A204.1 (cell line): ENCODE results near the gene CCDC66.

Experiments
- FAIRE-seq: peaks from 2 replicates; lab custom pipeline; 2012; peaks lifted over from hg19 to GRCh38; lab: Jason Lieb, UNC

The CCDC66 gene

GRCh38 chr3:56622381-56622780 is 65.4 kb downstream of the CCDC66 start:
- no peak for FAIRE-seq

DNA sequence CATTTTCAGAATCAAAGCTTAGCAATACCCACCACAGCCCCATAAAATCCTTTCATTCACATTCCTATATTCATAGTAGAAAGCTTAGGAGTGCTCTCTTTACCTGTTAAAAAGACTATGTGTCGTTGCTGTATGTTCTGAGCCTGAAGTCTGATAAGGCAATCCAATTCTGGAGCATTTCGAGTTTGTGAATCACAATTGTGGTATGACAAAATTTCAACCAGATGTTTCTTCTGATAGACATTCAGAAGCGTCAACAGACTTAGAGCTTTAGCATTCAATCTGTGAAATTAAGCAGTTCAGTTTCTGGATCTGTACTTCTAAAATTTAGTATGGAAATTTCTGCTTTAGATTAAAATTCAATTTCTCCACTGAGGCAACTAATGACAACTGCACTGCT is 67.8 kb downstream of the CCDC66 start:
- no peak for FAIRE-seq

- FAIRE-seq = no peak
Observed at GRCh38 chr3:56629047-56629446, 72.1 kb downstream of the CCDC66 start.

DNA sequence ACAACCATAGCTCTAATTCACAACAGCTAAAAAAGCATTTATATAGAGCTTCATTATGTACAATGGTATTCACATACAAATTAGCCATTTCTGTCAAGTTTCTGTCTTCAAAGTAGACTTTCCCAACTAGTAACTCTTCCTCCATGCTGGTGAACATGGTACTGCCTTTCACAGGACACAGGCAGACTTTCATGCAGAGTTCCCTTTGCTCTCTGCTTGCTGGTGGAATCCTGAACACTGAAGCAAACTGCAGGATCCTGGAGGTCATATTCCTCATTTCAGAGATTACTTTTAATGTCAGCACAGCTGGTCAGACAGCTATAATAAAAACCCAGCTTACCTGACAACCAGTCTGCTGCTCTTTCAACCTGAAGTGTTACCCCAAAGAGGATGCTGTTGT is 72.5 kb downstream of the CCDC66 start:
- FAIRE-seq = no peak

DNA sequence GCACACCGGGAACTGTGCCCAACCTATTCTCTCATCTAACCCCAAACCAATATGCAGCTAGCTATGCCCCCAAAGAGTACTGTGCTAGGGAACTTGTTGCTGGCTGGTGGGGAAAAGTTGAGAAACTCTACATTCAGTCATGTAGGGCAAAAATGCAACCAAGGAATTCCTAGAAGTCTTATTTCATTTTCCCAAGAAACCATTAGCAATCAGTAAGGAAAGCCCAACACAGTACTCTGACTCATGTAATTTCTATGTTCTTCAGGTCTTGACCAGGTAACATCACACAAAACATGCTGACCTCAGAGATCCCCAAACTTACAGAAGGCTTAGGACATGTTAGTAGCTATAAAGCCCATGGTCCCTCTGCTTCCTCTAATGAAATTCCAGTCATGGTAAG is 74.0 kb downstream of the CCDC66 start:
- no peak for FAIRE-seq

DNA sequence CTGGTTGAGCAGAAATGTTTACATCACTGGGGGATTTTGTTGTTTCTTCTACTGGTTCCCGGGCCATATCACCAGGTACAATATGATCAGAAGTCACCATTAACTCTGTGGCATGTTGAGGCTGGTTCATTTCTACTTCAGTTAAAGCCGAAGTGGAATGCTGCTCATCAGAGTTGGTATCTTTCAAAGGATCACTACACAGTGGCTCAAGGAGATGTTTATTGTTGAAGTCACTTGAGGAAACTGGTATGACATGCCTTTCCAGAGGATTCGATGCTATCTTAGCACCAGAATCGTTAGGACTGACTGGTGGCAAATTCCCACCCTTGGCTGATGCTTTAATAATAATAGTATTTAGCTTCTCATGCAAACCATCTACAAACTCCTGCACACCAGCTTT is 76.2 kb downstream of the CCDC66 start:
- FAIRE-seq = no peak

GRCh38 chr3:56633602-56634535 is 76.9 kb downstream of the CCDC66 start:
- no peak for FAIRE-seq

DNA sequence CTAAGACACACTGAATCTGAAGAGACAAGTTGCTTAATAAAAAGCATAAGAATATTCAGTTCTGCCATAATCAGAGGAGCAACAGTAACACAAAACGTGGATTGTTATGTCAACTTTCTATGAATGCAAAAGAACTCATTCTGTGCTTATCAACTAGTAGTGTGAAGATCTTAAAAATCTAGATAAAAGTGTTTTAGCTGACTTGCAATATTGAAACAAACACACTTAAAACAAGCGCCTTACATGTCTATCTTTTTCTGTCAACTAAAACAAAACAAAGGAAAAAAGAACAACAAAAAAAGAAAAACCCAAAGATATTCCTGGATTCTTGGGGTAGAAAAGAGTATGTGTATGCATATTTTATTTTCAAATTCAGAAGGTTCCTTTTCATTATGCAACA is 88.4 kb downstream of the CCDC66 start:
- FAIRE-seq = no peak

DNA sequence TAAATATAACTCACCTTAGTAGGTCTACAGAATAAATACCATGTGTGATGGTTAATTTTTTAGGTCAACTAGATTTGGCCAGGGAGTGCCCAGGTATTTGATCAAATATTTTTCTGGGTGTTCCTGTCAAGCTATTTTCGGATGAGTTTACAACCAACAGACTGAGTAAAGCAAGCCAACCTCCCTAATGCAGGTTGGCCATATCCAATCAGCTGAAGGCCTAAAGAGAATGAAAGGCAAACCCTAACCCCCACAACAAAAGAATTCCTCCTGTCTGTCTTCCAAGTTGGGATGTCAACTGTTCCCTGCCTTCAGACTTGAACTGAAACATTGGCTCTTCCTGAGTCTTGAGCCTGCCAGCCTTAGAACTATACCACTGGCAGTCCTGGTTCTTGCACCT is 97.5 kb downstream of the CCDC66 start:
- no peak for FAIRE-seq

DNA sequence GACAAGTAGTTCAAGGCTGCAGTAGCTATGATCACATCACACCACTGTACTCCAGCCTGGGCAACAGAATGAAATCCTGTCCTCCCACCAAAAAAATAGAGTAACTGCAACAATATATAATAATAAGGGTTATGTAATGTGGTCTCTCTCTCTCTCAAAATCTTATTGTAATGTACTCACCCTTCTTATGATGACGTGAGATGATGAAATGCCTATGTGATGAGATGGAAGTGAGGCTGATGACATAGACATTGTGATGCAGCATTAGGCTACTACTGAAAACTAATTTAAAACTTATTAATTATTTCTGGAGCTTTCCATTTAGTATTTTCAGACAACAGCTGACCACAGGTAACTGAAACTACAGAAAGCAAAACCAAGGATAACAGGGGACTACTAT is 98.7 kb downstream of the CCDC66 start:
- no peak for FAIRE-seq

DNA sequence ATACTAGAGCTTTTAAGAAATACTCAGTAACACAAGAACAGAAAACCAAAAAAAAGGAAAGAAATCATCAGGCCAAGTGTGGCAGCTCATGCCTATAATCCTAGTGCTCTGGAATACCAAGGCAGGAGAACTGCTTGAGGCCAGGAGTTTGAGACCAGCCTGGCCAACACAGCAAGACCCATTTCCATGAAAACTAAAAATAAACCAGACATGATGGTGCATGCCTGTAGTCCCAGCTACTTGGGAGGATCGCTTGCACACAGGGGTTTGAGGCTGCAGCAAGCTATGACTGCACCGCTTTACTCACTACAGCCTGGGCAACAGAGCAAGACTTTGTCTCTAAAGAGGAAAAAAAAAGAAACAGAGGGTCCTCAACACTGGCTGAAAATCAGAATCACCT is 107.8 kb downstream of the CCDC66 start:
- FAIRE-seq = no peak

GRCh38 chr3:56667973-56668579 is 111.1 kb downstream of the CCDC66 start:
- FAIRE-seq = no peak
